K562 (cell line): ENCODE results near the gene EEF2K. TPM values are rescaled to one million over a fixed set of nuclear protein-coding genes. Genes with fewer than 3 reads are reported as not detected.

Source experiments
- ATAC-seq: fragments of 200-7000 bp; cut with Tn5 transposase; 3 replicates; pipeline ENCODE4 v1.9.1; 2020; ENCODE audit warnings: moderate library complexity
- BruUV-seq: library from RNA; stranded (reverse); fragments of 400-500 nt; replicated peaks from 2 replicates; lab custom pipeline; 2021; lab: Mats Ljungman, UMichigan
- CTCF ChIA-PET: fragments of 300-600 bp; formaldehyde crosslinking; extraction: SDS; loops from one replicate; lab custom pipeline; 2021; ENCODE audit warnings: low intra/inter-chr PET ratio; lab: Yijun Ruan, JAX
- POLR2A ChIA-PET: fragments of 300-600, 350-650 bp; sonication (Branson Sonifier 250); formaldehyde crosslinking; extraction: SDS; loops from one replicate; lab custom pipeline; 2021; ENCODE audit warnings: antibody characterized with exemption, inconsistent platforms; lab: Yijun Ruan, JAX
- DNase-seq, 4 experiments: peaks; one replicate each; pipeline versions ENCODE4 v3.0.0 to v3.0.0-alpha.2; 2011 to 2018; ENCODE audit warnings: low spot score in 3 of 4, mixed read lengths in 3 of 4; ENCODE audit errors: extremely low read depth in 1 of 4
- FAIRE-seq: peaks from 2 replicates; lab custom pipeline; 2011; peaks lifted over from hg19 to GRCh38; lab: Jason Lieb, UNC
- H2AFZ ChIP-seq: 2 replicates; pipeline ENCODE4 v1.6.0; 2011; ENCODE audit warnings: low read depth, low read length, control low read depth, inconsistent platforms
- H3K27ac ChIP-seq: fragments of 200-600 bp; 3 replicates; pipeline ENCODE4 v1.8.0; 2011; ENCODE audit warnings: low read depth, mild to moderate bottlenecking, control low read depth, inconsistent platforms, low read length, moderate library complexity, mixed read lengths; ENCODE audit errors: extremely low read depth
- H3K27me3 ChIP-seq, 2 experiments: fragments of 300-600 bp in 1 of 2; 2 replicates in 1 of 2; 3 replicates in 1 of 2; pipeline versions ENCODE4 v1.6.0 to v1.8.0; 2011; ENCODE audit warnings: inconsistent platforms in 2 of 2, low read length in 2 of 2, mild to moderate bottlenecking in 1 of 2, mixed read lengths in 1 of 2, moderate library complexity in 1 of 2; ENCODE audit not compliant: control insufficient read depth in 2 of 2, insufficient read depth in 2 of 2
- H3K36me3 ChIP-seq: fragments of 300-600 bp; 3 replicates; pipeline ENCODE4 v1.8.0; 2011; ENCODE audit warnings: mild to moderate bottlenecking, low read length, inconsistent platforms; ENCODE audit not compliant: control insufficient read depth, insufficient read depth
- H3K4me1 ChIP-seq, 2 experiments: fragments of 200-600 bp in 1 of 2; replicated peaks in 1 of 2; 2 replicates in 1 of 2; 3 replicates in 1 of 2; pipeline versions ENCODE4 v1.5.1 to v1.8.0; 2011; ENCODE audit warnings: inconsistent platforms in 2 of 2, low read length in 2 of 2, mild to moderate bottlenecking in 1 of 2, mixed read lengths in 1 of 2, moderate library complexity in 1 of 2; ENCODE audit not compliant: control insufficient read depth in 2 of 2, insufficient read depth in 2 of 2
- H3K4me2 ChIP-seq: 2 replicates; pipeline ENCODE4 v1.6.1; 2011; ENCODE audit warnings: low read length, control low read depth, inconsistent platforms, mixed read lengths; ENCODE audit not compliant: insufficient read depth
- H3K4me3 ChIP-seq: fragments of 200-600 bp; sonication (generic), shearing (Covaris generic); 2 replicates; pipeline ENCODE4 v1.5.1; 2016; ENCODE audit warnings: control low read depth, inconsistent platforms
- H3K79me2 ChIP-seq: fragments of 200-600 bp; 3 replicates; pipeline ENCODE4 v1.8.0; 2011; ENCODE audit warnings: low read length, inconsistent platforms; ENCODE audit not compliant: control insufficient read depth, insufficient read depth
- H3K9ac ChIP-seq, 2 experiments: 2 replicates each; pipeline versions ENCODE4 v1.6.0 to v1.6.1; 2011; ENCODE audit warnings: low read depth in 2 of 2, low read length in 2 of 2, control low read depth in 1 of 2, inconsistent platforms in 1 of 2, mild to moderate bottlenecking in 1 of 2, mixed read lengths in 1 of 2; ENCODE audit not compliant: insufficient read depth in 1 of 2
- H3K9me1 ChIP-seq: one replicate; pipeline ENCODE4 v1.6.0; 2011; ENCODE audit warnings: inconsistent platforms, mild to moderate bottlenecking, low read length, moderate library complexity; ENCODE audit not compliant: control insufficient read depth, insufficient read depth
- H3K9me3 ChIP-seq: replicated peaks from 2 replicates; pipeline ENCODE4 v1.5.1; 2011; ENCODE audit warnings: low read depth, low read length, inconsistent platforms; ENCODE audit not compliant: control insufficient read depth, insufficient read depth
- H4K20me1 ChIP-seq: replicated peaks from 2 replicates; pipeline ENCODE4 v1.6.1; 2011; ENCODE audit warnings: low read length, inconsistent platforms, mixed read lengths; ENCODE audit not compliant: control insufficient read depth, insufficient read depth
- MLLT1 ChIP-seq, 2 experiments: fragments of 450-650 bp; IDR thresholded peaks; 2 replicates each; pipeline ENCODE4 v1.6.1; 2016
- POLR2G ChIP-seq: fragments of 200-400 bp; formaldehyde crosslinking; IDR thresholded peaks from 2 replicates; pipeline ENCODE4 v1.6.1; 2017; ENCODE audit warnings: low read depth, mild to moderate bottlenecking, antibody characterized with exemption, low read length, moderate library complexity
- RBFOX2 ChIP-seq: fragments of 200-400 bp; formaldehyde crosslinking; IDR thresholded peaks from 2 replicates; pipeline ENCODE4 v1.6.1; 2017; ENCODE audit warnings: low read depth, mild to moderate bottlenecking, low read length, moderate library complexity
- WGBS: fragments of 100-300 bp; shearing (Covaris generic); methylation state at CpG from one replicate; pipeline ENCODE4 v1.1.6; 2016; ENCODE audit warnings: low coverage, mixed read lengths; ENCODE audit not compliant: insufficient coverage; ENCODE audit errors: missing lambda C conversion rate; 5-methylcytosine and 5-hydroxymethylcytosine counted together
- in situ Hi-C: fragments of 300-500 bp; cut with MboI; formaldehyde crosslinking; loops from 4 replicates; pipeline ENCODE4 v1.15.0; 2018; ENCODE audit warnings: inconsistent platforms, mixed read lengths
- intact Hi-C: fragments of 100-400 bp; cut with micrococcal nuclease; formaldehyde crosslinking; loops from 2 replicates; pipeline ENCODE4 v1.14.2; 2022
- polyA plus RNA-seq, 8 experiments: library from polyadenylated mRNA; depleted of rRNA in 4 of 8; stranded (reverse) in 5 of 8; unstranded in 3 of 8; fragments of >200 nt; fragmentation: Nextera tagmentation in 2 of 8; fragmentation: Illumina TruSeq in 1 of 8; extraction: Ambion mirVana in 2 of 8; extraction: Trizol in 1 of 8; gene quantifications; 2 replicates each; pipeline versions ENCODE4 v1.2.1 to v1.2.3, GENCODE V29; 2011 to 2014; ENCODE audit warnings: inconsistent platforms in 1 of 8, missing spikeins in 1 of 8
- total RNA-seq, 7 experiments: library from RNA; depleted of rRNA in 6 of 7; stranded (reverse); fragments of >200 nt in 6 of 7; fragmentation: Illumina TruSeq in 2 of 7; extraction: Trizol in 2 of 7; gene quantifications; 2 replicates each; pipeline versions ENCODE4 v1.2.1 to v1.2.3, GENCODE V29; 2011 to 2021; ENCODE audit warnings: low replicate concordance in 1 of 7

The EEF2K gene
- total and polyA plus RNA-seq, 9 of the 15 experiments (the other 6 are each of a cell fraction or from before 2014, with no cell fraction given) = 3.0 to 35.2 (median 12.2) TPM

DNA sequence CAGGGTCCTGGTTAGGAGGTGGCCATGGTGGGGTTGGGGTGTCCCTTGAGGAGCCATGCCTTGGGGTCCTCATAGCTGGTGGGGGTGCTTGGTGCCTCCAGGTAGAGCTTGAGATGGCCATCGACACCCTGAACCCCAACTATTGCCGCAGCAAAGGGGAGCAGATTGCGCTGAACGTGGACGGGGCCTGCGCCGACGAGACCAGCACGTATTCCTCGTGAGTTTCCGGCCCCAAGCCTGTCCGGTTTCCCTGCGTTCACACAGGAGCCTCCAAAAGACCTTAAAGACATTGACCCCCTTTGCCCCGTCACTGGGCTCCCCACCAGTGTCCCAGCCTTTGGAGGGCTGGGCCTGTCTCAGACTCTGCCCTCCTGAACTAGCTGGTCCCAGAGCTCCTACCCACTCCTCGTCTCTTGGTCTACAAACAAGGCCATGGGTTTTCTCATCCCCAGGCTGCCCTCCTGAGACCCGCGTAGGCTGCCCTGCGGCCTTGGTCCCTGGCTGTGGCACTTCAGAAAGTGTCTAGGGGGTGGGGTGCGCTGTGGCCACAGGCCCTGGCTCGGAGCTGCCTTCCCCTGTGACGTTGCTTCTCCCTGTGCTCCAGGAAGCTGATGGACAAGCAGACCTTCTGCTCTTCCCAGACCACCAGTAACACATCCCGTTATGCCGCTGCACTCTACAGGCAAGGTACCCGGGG lies 102.9 kb downstream of the EEF2K start:
- 0 out of 4 replicates have a peak overlapping the region, but pooled peaks of 1 of the 2 experiments have one; percentile 32 for H3K9ac ChIP-seq

More for the DNA sequence above, 102.9 kb downstream of the EEF2K start:
- no peak overlapping the region for H3K4me2 ChIP-seq
- no peak overlapping the region for H2AFZ ChIP-seq
- peaks cover 4% of the 10 kb centered on the region for H3K9me1 ChIP-seq
- ChIA-PET CTCF (no interaction called here), POLR2A (interaction anchor here (0.6 to 2.4 kb wide), 3 partner anchors 11 to 117 kb away, joined by 3 to 13 read pairs (median 4); partner anchors contain the start of gene POLR3E)
- peaks cover 96% of the 10 kb centered on the region for H3K36me3 ChIP-seq
- in situ Hi-C loops = no loop called here
- peaks cover 3 to 14% of the 10 kb centered on the region in 2 experiments; a peak in 3 of 5 replicates for H3K4me1 ChIP-seq
- ATAC-seq = no peak
- H3K79me2 ChIP-seq = peaks cover 13% of the 10 kb centered on the region
- no peak for FAIRE-seq
- TF ChIP-seq POLR2G = peak; percentile 66
- no peak for TF ChIP-seq MLLT1 (IDR thresholded peaks at IDR 0.05)
- TF ChIP-seq RBFOX2 = peak; percentile 48; the same call in 1 of the 2 replicates
- TF ChIP-seq, all 486 proteins: peak for 2
- 94% methylated on average over 24 of the region's 24 CpGs for WGBS
- BruUV-seq = no TSS peak
- H4K20me1 ChIP-seq = peaks cover 25% of the 10 kb centered on the region
- H3K27me3 ChIP-seq = no peaks in the 10 kb centered on the region
- no peaks in the 10 kb centered on the region for H3K9me3 ChIP-seq
- no peak for DNase-seq
- H3K27ac ChIP-seq = no peak overlapping the region
- no peak overlapping the region for H3K4me3 ChIP-seq
- intact Hi-C loops = no loop called here
